Measurements from ENCODE around the gene NPB.
A peak's percentile ranks its signal among the peaks of the same experiment; 100 is the strongest.

Gene NPB

GRCh38 chr17:81944858-81945257, 42.8 kb downstream of the NPB start:
- no peak for DNase-seq

DNA sequence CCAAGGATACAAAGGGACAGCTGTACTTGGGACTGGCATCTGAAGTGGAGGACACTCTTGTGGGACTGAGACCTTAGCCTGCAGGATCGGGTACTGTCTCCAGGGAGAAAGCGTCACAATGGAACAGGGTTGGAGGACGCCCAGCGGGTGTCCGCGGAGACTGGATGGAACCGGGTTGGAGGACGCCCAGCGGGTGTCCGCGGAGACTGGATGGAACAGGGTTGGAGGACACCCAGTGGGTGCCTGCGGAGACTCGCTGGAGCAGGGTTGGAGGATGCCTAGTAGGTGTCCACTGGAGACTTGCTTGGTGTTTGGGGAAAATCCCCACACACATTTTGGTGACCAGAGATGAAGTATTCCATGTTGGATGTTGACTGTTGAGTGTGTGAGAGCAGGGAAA, 45.2 kb downstream of the NPB start, which contains the start of gene MYADML2:
Gene MYADML2, minus strand, starts transcription at position 45 of the 400 bp plus-strand sequence. CDS start 5,492 bp downstream, outside the sequence.
- no peak for DNase-seq

- no peak for DNase-seq
Measured at GRCh38 chr17:81948635-81949378, 46.8 kb downstream of the NPB start.

DNA sequence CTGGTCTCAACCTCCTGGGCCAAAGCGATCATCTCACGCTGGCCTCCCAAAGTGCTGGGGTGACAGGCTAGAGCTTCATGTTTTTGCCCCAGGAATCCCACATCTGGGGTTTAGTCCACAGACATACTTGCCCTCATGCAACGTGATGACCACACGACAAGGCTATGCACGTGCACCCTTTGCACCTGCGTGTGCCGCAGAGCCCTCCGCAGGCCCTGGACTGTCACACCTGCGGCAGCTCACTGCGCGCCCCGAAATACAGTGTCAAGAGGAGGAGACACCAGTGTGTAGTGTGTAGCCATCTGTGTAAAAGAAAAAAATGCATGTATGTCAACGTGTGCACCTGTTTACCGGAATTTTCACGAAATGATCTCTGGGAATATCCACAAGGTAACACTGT, 48.5 kb downstream of the NPB start:
- no peak for DNase-seq

DNA sequence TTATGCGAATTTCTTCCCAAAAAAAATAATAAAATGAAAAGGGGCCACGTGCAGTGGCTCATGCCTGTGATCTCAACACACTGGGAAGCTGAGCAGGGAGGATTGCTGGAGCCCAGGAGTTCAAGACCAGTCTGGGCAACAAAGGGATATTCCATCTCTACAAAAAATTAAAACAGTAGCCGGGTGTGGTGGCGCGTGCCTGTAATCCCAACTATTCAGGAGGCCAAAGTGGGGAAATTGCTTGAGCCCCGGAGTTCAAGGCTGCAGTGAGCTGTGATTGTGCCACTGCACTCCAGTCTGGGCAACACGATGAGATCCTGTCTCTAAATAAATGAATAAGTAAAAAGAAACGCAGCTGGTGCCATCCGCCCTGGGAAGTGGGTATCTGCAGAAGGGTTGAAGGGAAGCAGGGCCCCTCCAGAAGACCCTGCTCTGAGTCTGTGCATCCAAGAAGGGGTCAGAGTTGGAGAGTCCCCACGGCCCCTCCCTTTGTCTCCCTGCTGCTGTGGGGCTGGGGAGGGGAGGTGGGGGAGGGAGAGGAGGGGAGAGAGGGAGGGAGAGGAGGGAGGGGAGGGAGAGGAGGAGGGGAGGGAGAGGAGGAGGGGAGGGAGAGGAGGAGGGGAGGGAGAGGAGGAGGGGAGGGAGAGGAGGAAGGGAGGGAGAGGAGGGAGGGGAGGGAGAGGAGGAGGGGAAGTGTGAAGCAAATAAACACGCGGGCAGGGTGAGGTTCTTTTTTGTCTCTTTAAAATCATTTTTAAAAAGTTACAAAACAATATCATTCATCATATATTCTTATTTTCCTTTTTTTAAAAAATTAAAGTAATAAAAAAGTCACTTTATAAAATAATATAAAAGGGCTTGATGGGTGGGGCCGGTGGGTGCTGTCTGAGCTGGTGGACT, 50.0 kb downstream of the NPB start:
- peak; percentile 47 for DNase-seq
